GM23338 (cell line): ENCODE measurements around the gene ITGA1. TPM values are rescaled to one million over a fixed set of nuclear protein-coding genes. Genes with fewer than 3 reads are reported as not detected.

Experiments
- ATAC-seq: fragments of 200-7000 bp; cut with Tn5 transposase; 3 replicates; pipeline ENCODE4 v1.9.1; 2020
- DNase-seq: peaks from one replicate; pipeline ENCODE4 v3.0.0-alpha.2; 2015; ENCODE audit warnings: low spot score
- H2AFZ ChIP-seq: fragments of 200-600 bp; sonication (generic); 2 replicates; pipeline ENCODE4 v1.8.0; 2016; ENCODE audit warnings: antibody characterized with exemption, mild to moderate bottlenecking, moderate library complexity
- H3F3A ChIP-seq: fragments of 200-600 bp; sonication (generic); replicated peaks from 2 replicates; pipeline ENCODE4 v1.8.0; 2017; ENCODE audit warnings: antibody characterized with exemption, mixed run types, low read depth
- H3K27ac ChIP-seq: fragments of 200-600 bp; sonication (generic); 2 replicates; pipeline ENCODE4 v1.6.1; 2016; ENCODE audit warnings: low read depth
- H3K27me3 ChIP-seq: fragments of 200-600 bp; sonication (generic); 2 replicates; pipeline ENCODE4 v1.8.0; 2016; ENCODE audit warnings: mild to moderate bottlenecking, mixed run types, moderate library complexity; ENCODE audit not compliant: insufficient read depth
- H3K36me3 ChIP-seq: fragments of 200-600 bp; sonication (generic); 2 replicates; pipeline ENCODE4 v1.8.0; 2016; ENCODE audit warnings: mild to moderate bottlenecking; ENCODE audit not compliant: insufficient read depth
- H3K4me1 ChIP-seq: fragments of 200-600 bp; sonication (generic); 2 replicates; pipeline ENCODE4 v1.8.0; 2016; ENCODE audit warnings: mild to moderate bottlenecking, moderate library complexity; ENCODE audit not compliant: insufficient read depth
- H3K4me2 ChIP-seq: fragments of 200-600 bp; sonication (generic); 2 replicates; pipeline ENCODE4 v1.7.1; 2017; ENCODE audit warnings: mixed run types
- H3K4me3 ChIP-seq: fragments of 200-600 bp; sonication (generic); 2 replicates; pipeline ENCODE4 v1.6.1; 2016; ENCODE audit warnings: mixed run types
- H3K79me2 ChIP-seq: fragments of 200-600 bp; sonication (generic); replicated peaks from 2 replicates; pipeline ENCODE4 v1.8.0; 2017; ENCODE audit warnings: mild to moderate bottlenecking; ENCODE audit not compliant: insufficient read depth
- H3K9me2 ChIP-seq: fragments of 200-600 bp; sonication (generic); 2 replicates; pipeline ENCODE4 v1.8.0; 2017; ENCODE audit not compliant: insufficient read depth
- H4K20me1 ChIP-seq: fragments of 200-600 bp; sonication (generic); replicated peaks from 2 replicates; pipeline ENCODE4 v1.8.0; 2017; ENCODE audit warnings: mild to moderate bottlenecking; ENCODE audit not compliant: insufficient read depth
- H3K27ac Mint-ChIP-seq: 2 replicates; pipeline ENCODE4 v1.8.0; 2020; ENCODE audit warnings: inconsistent platforms, mild to moderate bottlenecking, moderate library complexity, mixed read lengths
- H3K27me3 Mint-ChIP-seq: 3 replicates; pipeline ENCODE4 v1.8.0; 2022; ENCODE audit warnings: low read depth, mild to moderate bottlenecking, moderate library complexity, mixed read lengths, inconsistent platforms; ENCODE audit not compliant: insufficient read depth, poor library complexity
- H3K36me3 Mint-ChIP-seq: 3 replicates; pipeline ENCODE4 v1.8.0; 2021; ENCODE audit warnings: low read depth, mild to moderate bottlenecking, inconsistent platforms, moderate library complexity, mixed read lengths
- H3K4me1 Mint-ChIP-seq: 3 replicates; pipeline ENCODE4 v1.8.0; 2020; ENCODE audit warnings: mild to moderate bottlenecking, inconsistent platforms, mixed read lengths
- H3K4me3 Mint-ChIP-seq: 3 replicates; pipeline ENCODE4 v1.8.0; 2021; ENCODE audit warnings: moderate library complexity, mild to moderate bottlenecking, inconsistent platforms, mixed read lengths
- H3K9me3 Mint-ChIP-seq: 3 replicates; pipeline ENCODE4 v1.8.0; 2020; ENCODE audit warnings: moderate library complexity, mild to moderate bottlenecking, inconsistent platforms, mixed read lengths
- EZH2 ChIP-seq: fragments of 200-600 bp; sonication (generic); IDR thresholded peaks from one replicate; pipeline ENCODE4 v1.8.0; 2017; ENCODE audit warnings: antibody characterized with exemption, mild to moderate bottlenecking, low read depth; ENCODE audit not compliant: unreplicated experiment
- EZH2phosphoT487 ChIP-seq: fragments of 200-600 bp; sonication (generic); IDR thresholded peaks from one replicate; pipeline ENCODE4 v1.8.1; 2018; ENCODE audit warnings: antibody characterized with exemption; ENCODE audit not compliant: unreplicated experiment
- JUNB ChIP-seq: IDR thresholded peaks from one replicate; pipeline ENCODE4 v1.6.1; 2016; ENCODE audit warnings: antibody characterized with exemption; ENCODE audit not compliant: unreplicated experiment
- NANOG ChIP-seq: IDR thresholded peaks from 2 replicates; pipeline ENCODE4 v1.6.1; 2016; ENCODE audit warnings: antibody characterized with exemption, borderline replicate concordance
- POLR2AphosphoS5 ChIP-seq: IDR thresholded peaks from 2 replicates; pipeline ENCODE4 v1.6.1; 2016; ENCODE audit warnings: antibody characterized with exemption, low read depth
- STAT1 ChIP-seq: IDR thresholded peaks from one replicate; pipeline ENCODE4 v1.6.1; 2016; ENCODE audit warnings: antibody characterized with exemption; ENCODE audit not compliant: unreplicated experiment
- ZNF114 ChIP-seq: fragments of 250-450 bp; sonication (Bioruptor Pico); IDR thresholded peaks from 2 replicates; pipeline ENCODE4 v1.5.0; 2020; ENCODE audit warnings: mild to moderate bottlenecking, moderate library complexity
- polyA plus RNA-seq: library from polyadenylated mRNA; unstranded; fragments of >200 nt; fragmentation: Nextera tagmentation; extraction: Ambion mirVana; gene quantifications from 2 replicates; pipeline ENCODE4 v1.2.1, GENCODE V29; 2016
- total RNA-seq: library from RNA; depleted of rRNA; stranded (reverse); fragments of >200 nt; shearing (Covaris generic); gene quantifications from 2 replicates; pipeline ENCODE4 v1.2.3, GENCODE V29; 2014
- TF ChIP-seq, protein P1 (sequence below): IDR thresholded peaks from one replicate; pipeline ENCODE4 v1.6.1; 2018; ENCODE audit warnings: antibody characterized with exemption; ENCODE audit not compliant: unreplicated experiment

ITGA1 gene
- total and polyA plus RNA-seq, 2 experiments from 2014 or later, result 1.8 to 4.9 TPM

DNA sequence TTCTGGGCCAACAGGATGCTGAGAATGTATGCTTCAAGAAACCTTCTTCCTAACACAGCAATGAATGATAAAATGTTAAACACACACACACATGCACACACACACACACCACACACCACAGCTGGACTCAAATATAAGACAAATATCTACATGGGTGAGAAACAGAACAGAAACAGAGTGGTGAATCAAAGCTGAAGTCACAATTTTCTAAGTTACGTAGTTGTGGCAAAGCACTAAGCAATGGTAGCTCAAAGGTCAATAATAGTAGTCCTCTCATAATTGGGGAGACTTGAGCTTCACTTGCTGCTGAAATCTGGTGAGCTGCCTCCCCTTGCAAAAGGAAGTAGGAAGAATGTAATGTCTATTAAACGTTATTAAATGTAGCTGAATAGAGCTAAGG lies 33.7 kb upstream of the ITGA1 start:
- no peak overlapping the region for H3K27ac Mint-ChIP-seq
- H3F3A ChIP-seq, result no peaks in the 10 kb centered on the region
- H3K36me3 Mint-ChIP-seq, result no peaks in the 10 kb centered on the region
- H3K36me3 ChIP-seq, result no peaks in the 10 kb centered on the region
- no peaks in the 10 kb centered on the region for H3K79me2 ChIP-seq
- TF ChIP-seq ZNF114 (no peak), EZH2 (no peak), EZH2phosphoT487 (no peak), POLR2AphosphoS5 (no peak), JUNB (no peak), NANOG (no peak)
- TF ChIP-seq, protein P1, sequence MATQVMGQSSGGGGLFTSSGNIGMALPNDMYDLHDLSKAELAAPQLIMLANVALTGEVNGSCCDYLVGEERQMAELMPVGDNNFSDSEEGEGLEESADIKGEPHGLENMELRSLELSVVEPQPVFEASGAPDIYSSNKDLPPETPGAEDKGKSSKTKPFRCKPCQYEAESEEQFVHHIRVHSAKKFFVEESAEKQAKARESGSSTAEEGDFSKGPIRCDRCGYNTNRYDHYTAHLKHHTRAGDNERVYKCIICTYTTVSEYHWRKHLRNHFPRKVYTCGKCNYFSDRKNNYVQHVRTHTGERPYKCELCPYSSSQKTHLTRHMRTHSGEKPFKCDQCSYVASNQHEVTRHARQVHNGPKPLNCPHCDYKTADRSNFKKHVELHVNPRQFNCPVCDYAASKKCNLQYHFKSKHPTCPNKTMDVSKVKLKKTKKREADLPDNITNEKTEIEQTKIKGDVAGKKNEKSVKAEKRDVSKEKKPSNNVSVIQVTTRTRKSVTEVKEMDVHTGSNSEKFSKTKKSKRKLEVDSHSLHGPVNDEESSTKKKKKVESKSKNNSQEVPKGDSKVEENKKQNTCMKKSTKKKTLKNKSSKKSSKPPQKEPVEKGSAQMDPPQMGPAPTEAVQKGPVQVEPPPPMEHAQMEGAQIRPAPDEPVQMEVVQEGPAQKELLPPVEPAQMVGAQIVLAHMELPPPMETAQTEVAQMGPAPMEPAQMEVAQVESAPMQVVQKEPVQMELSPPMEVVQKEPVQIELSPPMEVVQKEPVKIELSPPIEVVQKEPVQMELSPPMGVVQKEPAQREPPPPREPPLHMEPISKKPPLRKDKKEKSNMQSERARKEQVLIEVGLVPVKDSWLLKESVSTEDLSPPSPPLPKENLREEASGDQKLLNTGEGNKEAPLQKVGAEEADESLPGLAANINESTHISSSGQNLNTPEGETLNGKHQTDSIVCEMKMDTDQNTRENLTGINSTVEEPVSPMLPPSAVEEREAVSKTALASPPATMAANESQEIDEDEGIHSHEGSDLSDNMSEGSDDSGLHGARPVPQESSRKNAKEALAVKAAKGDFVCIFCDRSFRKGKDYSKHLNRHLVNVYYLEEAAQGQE, result no peak
- DNase-seq, result no peak
- no peaks in the 10 kb centered on the region; the same call in 1 of the 2 replicates for H3K4me1 ChIP-seq
- H3K4me3 Mint-ChIP-seq, result no peak overlapping the region
- no peaks in the 10 kb centered on the region; the same call in 2 of the 3 replicates for H3K9me3 Mint-ChIP-seq
- no peaks in the 10 kb centered on the region for H3K9me2 ChIP-seq
- no peak overlapping the region for H3K4me2 ChIP-seq
- H3K27me3 Mint-ChIP-seq, result no peaks in the 10 kb centered on the region
- H3K4me3 ChIP-seq, result no peak overlapping the region
- peaks cover 10% of the 10 kb centered on the region for H3K4me1 Mint-ChIP-seq
- ATAC-seq, result no peak
- H3K27ac ChIP-seq, result no peak overlapping the region
- no peaks in the 10 kb centered on the region for H4K20me1 ChIP-seq
- peak overlapping the region; percentile 48; the same call in 1 of the 2 replicates for H2AFZ ChIP-seq
- H3K27me3 ChIP-seq, result no peaks in the 10 kb centered on the region

DNA sequence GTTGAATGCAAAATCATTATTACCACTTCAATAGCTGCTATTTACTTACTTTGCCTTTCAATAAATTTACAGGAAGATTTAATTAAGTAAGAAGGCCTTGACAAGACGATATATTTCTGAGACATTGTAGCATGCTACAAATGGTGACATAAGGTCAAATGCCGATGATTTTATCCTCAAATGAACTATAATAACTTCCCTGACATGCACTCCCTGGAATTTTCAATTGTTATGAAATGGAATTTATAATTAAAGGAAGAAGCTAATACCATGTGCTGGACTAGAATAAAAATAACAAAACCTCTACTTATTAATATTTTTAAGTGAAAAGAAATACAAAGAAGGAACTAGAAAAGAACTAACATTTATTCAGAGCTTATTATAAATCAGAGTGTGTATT lies 30.2 kb upstream of the ITGA1 start:
- Histone ChIP-seq H3K36me3 (no peaks in the 10 kb centered on the region), H3K27ac (no peak overlapping the region), H3K79me2 (no peaks in the 10 kb centered on the region), H3K9me2 (no peaks in the 10 kb centered on the region), H3K4me3 (no peak overlapping the region), H2AFZ (no peak overlapping the region), H3F3A (no peaks in the 10 kb centered on the region), H3K4me1 (no peaks in the 10 kb centered on the region), H3K4me2 (no peak overlapping the region), H4K20me1 (no peaks in the 10 kb centered on the region), H3K27me3 (no peaks in the 10 kb centered on the region)
- DNase-seq (no peak), ATAC-seq (no peak)
- Mint-ChIP-seq H3K27me3 (no peaks in the 10 kb centered on the region), H3K36me3 (no peaks in the 10 kb centered on the region), H3K9me3 (no peaks in the 10 kb centered on the region), H3K4me1 (no peaks in the 10 kb centered on the region), H3K4me3 (no peak overlapping the region), H3K27ac (no peak overlapping the region)
- TF ChIP-seq NANOG, result no peak
- TF ChIP-seq, protein P1, result no peak
- TF ChIP-seq EZH2, result no peak
- TF ChIP-seq STAT1, result no peak
- TF ChIP-seq ZNF114, result no peak
- TF ChIP-seq EZH2phosphoT487, result no peak
